ENCODE data around the gene ARCN1.
A peak's percentile ranks its signal among the peaks of the same experiment; 100 is the strongest.

The ARCN1 gene

DNA sequence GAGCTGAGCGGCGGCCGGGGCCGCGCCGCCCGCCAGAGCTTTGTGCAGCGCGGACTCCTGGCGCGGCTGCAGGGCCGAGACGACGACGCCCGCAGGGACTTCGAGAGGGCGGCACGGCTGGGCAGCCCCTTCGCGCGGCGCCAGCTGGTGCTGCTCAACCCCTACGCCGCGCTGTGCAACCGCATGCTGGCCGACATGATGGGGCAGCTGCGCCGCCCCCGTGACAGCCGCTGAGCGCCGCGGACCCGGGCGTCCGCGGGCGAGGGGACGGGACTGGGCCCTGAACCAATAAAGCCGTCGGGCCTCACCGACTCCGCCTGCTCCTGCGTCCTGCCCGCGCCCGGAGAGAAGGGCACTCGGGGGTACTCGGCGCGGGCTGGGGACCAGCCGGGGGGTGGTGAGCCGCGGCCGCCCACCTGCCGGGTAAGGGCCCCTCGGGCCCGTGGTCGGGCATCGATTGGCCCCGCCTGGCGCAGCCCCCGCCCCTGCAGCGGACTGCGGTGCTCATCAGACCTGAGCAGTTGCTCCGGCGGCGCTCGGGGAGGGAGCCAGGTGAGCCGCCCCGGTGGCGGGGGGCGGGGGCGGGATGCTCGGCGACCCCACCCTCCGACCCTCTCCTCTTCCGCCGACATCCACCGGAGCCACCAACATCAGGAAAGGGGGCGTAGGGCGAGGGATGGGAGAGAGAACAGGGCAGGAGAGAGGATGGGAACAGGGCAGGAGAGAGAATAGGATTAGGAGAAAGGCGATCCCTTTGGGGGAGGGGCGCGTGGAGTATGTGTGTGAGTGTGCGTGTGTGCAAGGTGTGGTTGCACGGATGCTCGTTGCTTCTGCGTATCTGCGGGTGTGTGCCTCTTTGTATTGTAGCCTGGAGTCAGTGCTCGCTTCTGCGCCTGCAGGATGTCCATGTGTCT, 41.3 kb upstream of the ARCN1 start, which contains the start of gene TMEM25:
TMEM25 (plus strand) TSS at position 510 of the 914 bp plus-strand sequence. CDS start 610 bp downstream, outside the sequence.
- Histone ChIP-seq H3K27ac (ENCODE audit: insufficient read depth, low read length, poor library complexity, severe bottlenecking) (peak within 1 kb of the TSS; percentile 65), H3K4me3 (ENCODE audit: insufficient read depth, low read depth, low read length, poor library complexity, severe bottlenecking) (peak within 1 kb of the TSS; percentile 92), H3K27me3 (replicated peaks; ENCODE audit: control insufficient read depth, insufficient read depth, low read length, poor library complexity, severe bottlenecking) (no peaks in the 10 kb centered on the region), H3K4me1 (ENCODE audit: control insufficient read depth, insufficient read depth, low read length, poor library complexity, severe bottlenecking) (peaks cover 14% of the 10 kb centered on the region), H3K9me3 (ENCODE audit: control insufficient read depth, low read length) (no peaks in the 10 kb centered on the region), H3K36me3 (ENCODE audit: control insufficient read depth, insufficient read depth, low read length) (peaks cover 9% of the 10 kb centered on the region)
- DNase-seq: peak; percentile 33 to 57 (median 51)

- Histone ChIP-seq H3K9me3 (ENCODE audit: control insufficient read depth, low read length) (no peaks in the 10 kb centered on the region), H3K4me3 (ENCODE audit: insufficient read depth, low read depth, low read length, poor library complexity, severe bottlenecking) (peak overlapping the region; percentile 92), H3K27me3 (replicated peaks; ENCODE audit: control insufficient read depth, insufficient read depth, low read length, poor library complexity, severe bottlenecking) (no peaks in the 10 kb centered on the region), H3K36me3 (ENCODE audit: control insufficient read depth, insufficient read depth, low read length) (peaks cover 9% of the 10 kb centered on the region), H3K27ac (ENCODE audit: insufficient read depth, low read length, poor library complexity, severe bottlenecking) (peak overlapping the region; percentile 48), H3K4me1 (ENCODE audit: control insufficient read depth, insufficient read depth, low read length, poor library complexity, severe bottlenecking) (peaks cover 14% of the 10 kb centered on the region)
- DNase-seq: no peak
These were observed 40.6 kb upstream of the ARCN1 start for GRCh38 chr11:118531597-118532084.

GRCh38 chr11:118532091-118532490, 40.1 kb upstream of the ARCN1 start:
- H3K4me3 ChIP-seq (ENCODE audit: insufficient read depth, low read depth, low read length, poor library complexity, severe bottlenecking): no peak overlapping the region
- peaks cover 9% of the 10 kb centered on the region for H3K36me3 ChIP-seq (ENCODE audit: control insufficient read depth, insufficient read depth, low read length)
- peaks cover 14% of the 10 kb centered on the region for H3K4me1 ChIP-seq (ENCODE audit: control insufficient read depth, insufficient read depth, low read length, poor library complexity, severe bottlenecking)
- H3K27ac ChIP-seq (ENCODE audit: insufficient read depth, low read length, poor library complexity, severe bottlenecking): peak overlapping the region; percentile 48
- no peak for DNase-seq
- no peaks in the 10 kb centered on the region for H3K9me3 ChIP-seq (ENCODE audit: control insufficient read depth, low read length)
- H3K27me3 ChIP-seq (replicated peaks; ENCODE audit: control insufficient read depth, insufficient read depth, low read length, poor library complexity, severe bottlenecking): no peaks in the 10 kb centered on the region

DNA sequence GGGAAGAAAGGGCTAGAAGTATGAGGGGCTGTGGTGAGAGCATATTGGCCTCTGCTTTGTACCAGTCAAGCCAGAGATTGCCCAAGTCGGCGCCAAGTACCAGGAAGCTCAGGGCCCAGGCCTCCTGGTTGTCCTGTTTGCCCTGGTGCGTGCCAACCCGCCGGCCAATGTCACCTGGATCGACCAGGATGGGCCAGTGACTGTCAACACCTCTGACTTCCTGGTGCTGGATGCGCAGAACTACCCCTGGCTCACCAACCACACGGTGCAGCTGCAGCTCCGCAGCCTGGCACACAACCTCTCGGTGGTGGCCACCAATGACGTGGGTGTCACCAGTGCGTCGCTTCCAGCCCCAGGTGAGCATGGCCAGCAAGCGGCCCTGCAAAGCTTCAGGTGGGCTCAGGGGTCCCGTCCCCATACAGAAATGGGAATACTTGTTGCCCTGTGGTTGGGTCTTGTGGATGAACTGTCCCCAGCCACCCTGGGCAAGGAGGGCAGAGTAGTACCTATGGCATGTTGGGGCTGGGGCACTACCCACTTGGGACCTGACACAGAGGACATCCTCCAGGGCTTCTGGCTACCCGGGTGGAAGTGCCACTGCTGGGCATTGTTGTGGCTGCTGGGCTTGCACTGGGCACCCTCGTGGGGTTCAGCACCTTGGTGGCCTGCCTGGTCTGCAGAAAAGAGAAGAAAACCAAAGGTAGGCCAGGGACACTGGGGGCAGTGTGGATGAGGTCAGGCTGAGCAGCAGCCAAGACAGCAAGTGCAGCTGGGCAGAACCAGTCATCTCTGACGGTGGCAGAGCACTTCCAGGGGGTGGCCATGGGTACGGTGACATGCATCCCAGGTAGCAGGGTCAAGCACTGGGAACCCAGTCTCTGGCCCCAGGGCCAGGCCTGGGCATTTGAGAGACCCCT, 39.1 kb upstream of the ARCN1 start:
- no peak for DNase-seq
- no peak overlapping the region for H3K27ac ChIP-seq (ENCODE audit: insufficient read depth, low read length, poor library complexity, severe bottlenecking)
- no peaks in the 10 kb centered on the region for H3K9me3 ChIP-seq (ENCODE audit: control insufficient read depth, low read length)
- H3K27me3 ChIP-seq (replicated peaks; ENCODE audit: control insufficient read depth, insufficient read depth, low read length, poor library complexity, severe bottlenecking): no peaks in the 10 kb centered on the region
- peaks cover 9% of the 10 kb centered on the region for H3K36me3 ChIP-seq (ENCODE audit: control insufficient read depth, insufficient read depth, low read length)
- peaks cover 14% of the 10 kb centered on the region for H3K4me1 ChIP-seq (ENCODE audit: control insufficient read depth, insufficient read depth, low read length, poor library complexity, severe bottlenecking)
- no peak overlapping the region for H3K4me3 ChIP-seq (ENCODE audit: insufficient read depth, low read depth, low read length, poor library complexity, severe bottlenecking)

- no peak overlapping the region for H3K4me3 ChIP-seq (ENCODE audit: insufficient read depth, low read depth, low read length, poor library complexity, severe bottlenecking)
- no peaks in the 10 kb centered on the region for H3K9me3 ChIP-seq (ENCODE audit: control insufficient read depth, low read length)
- DNase-seq: no peak
- H3K27ac ChIP-seq (ENCODE audit: insufficient read depth, low read length, poor library complexity, severe bottlenecking): no peak overlapping the region
- H3K36me3 ChIP-seq (ENCODE audit: control insufficient read depth, insufficient read depth, low read length): peaks cover 9% of the 10 kb centered on the region
- H3K27me3 ChIP-seq (replicated peaks; ENCODE audit: control insufficient read depth, insufficient read depth, low read length, poor library complexity, severe bottlenecking): no peaks in the 10 kb centered on the region
- H3K4me1 ChIP-seq (ENCODE audit: control insufficient read depth, insufficient read depth, low read length, poor library complexity, severe bottlenecking): peaks cover 14% of the 10 kb centered on the region
These were observed 38.2 kb upstream of the ARCN1 start for GRCh38 chr11:118533769-118534729.

GRCh38 chr11:118535261-118535660, 36.9 kb upstream of the ARCN1 start:
- H3K4me1 ChIP-seq (ENCODE audit: control insufficient read depth, insufficient read depth, low read length, poor library complexity, severe bottlenecking): peaks cover 9% of the 10 kb centered on the region
- no peak overlapping the region for H3K27ac ChIP-seq (ENCODE audit: insufficient read depth, low read length, poor library complexity, severe bottlenecking)
- no peaks in the 10 kb centered on the region for H3K27me3 ChIP-seq (replicated peaks; ENCODE audit: control insufficient read depth, insufficient read depth, low read length, poor library complexity, severe bottlenecking)
- H3K4me3 ChIP-seq (ENCODE audit: insufficient read depth, low read depth, low read length, poor library complexity, severe bottlenecking): no peak overlapping the region
- DNase-seq: no peak
- no peaks in the 10 kb centered on the region for H3K9me3 ChIP-seq (ENCODE audit: control insufficient read depth, low read length)
- peaks cover 9% of the 10 kb centered on the region for H3K36me3 ChIP-seq (ENCODE audit: control insufficient read depth, insufficient read depth, low read length)

GRCh38 chr11:118536726-118537125, 35.5 kb upstream of the ARCN1 start:
- no peak for DNase-seq
- Histone ChIP-seq H3K9me3 (ENCODE audit: control insufficient read depth, low read length) (no peaks in the 10 kb centered on the region), H3K27me3 (replicated peaks; ENCODE audit: control insufficient read depth, insufficient read depth, low read length, poor library complexity, severe bottlenecking) (no peaks in the 10 kb centered on the region), H3K4me1 (ENCODE audit: control insufficient read depth, insufficient read depth, low read length, poor library complexity, severe bottlenecking) (peaks cover 3% of the 10 kb centered on the region), H3K36me3 (ENCODE audit: control insufficient read depth, insufficient read depth, low read length) (peaks cover 12% of the 10 kb centered on the region), H3K27ac (ENCODE audit: insufficient read depth, low read length, poor library complexity, severe bottlenecking) (no peak overlapping the region), H3K4me3 (ENCODE audit: insufficient read depth, low read depth, low read length, poor library complexity, severe bottlenecking) (no peak overlapping the region)

DNA sequence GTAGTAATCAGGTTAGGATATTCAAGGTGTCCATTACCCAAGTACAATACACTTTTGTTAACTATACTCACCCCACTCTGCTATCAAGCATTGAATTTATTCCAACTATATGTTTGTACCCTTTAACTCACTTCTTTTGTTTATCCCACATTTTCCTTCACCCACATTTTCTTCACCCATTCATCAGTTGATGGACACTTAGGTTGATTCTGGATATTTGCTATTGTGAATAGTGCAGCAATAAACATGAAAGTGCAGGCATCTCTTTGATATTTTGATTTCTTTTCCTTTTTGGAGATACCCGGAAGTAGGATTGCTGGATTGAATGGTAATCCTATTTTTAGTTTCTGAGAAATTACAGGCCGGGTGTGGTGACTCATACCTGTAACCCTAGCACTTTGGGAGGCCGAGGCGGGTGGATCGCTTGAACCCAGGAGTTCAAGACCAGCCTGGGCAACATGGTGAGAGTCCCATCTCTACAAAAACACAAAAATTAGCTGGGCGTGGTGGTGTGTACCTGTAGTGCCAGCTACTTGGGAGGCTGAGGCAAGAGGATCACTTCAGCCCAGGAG, 34.7 kb upstream of the ARCN1 start:
- Histone ChIP-seq H3K4me3 (ENCODE audit: insufficient read depth, low read depth, low read length, poor library complexity, severe bottlenecking) (no peak overlapping the region), H3K27ac (ENCODE audit: insufficient read depth, low read length, poor library complexity, severe bottlenecking) (no peak overlapping the region), H3K27me3 (replicated peaks; ENCODE audit: control insufficient read depth, insufficient read depth, low read length, poor library complexity, severe bottlenecking) (no peaks in the 10 kb centered on the region), H3K9me3 (ENCODE audit: control insufficient read depth, low read length) (no peaks in the 10 kb centered on the region), H3K36me3 (ENCODE audit: control insufficient read depth, insufficient read depth, low read length) (peaks cover 15% of the 10 kb centered on the region), H3K4me1 (ENCODE audit: control insufficient read depth, insufficient read depth, low read length, poor library complexity, severe bottlenecking) (no peaks in the 10 kb centered on the region)
- no peak for DNase-seq

Measured in effector memory CD4-positive, alpha-beta T cell (primary cell).